Gastroesophageal sphincter (tissue), 3 donors: Measurements from ENCODE around the gene PDE1A.

ENCODE experiments used
- EP300 ChIP-seq: sonication (generic); formaldehyde crosslinking; IDR thresholded peaks from one replicate; pipeline ENCODE4 v1.6.1; 2017; ENCODE audit warnings: antibody characterized with exemption, mild to moderate bottlenecking
- POLR2A ChIP-seq, 2 donors: fragments of 450-650 bp; IDR thresholded peaks; one replicate each; pipeline ENCODE4 v1.6.1; 2017; ENCODE audit warnings: antibody characterized with exemption in 2 of 2, mild to moderate bottlenecking in 2 of 2, moderate library complexity in 1 of 2
- POLR2AphosphoS5 ChIP-seq: sonication (generic); formaldehyde crosslinking; IDR thresholded peaks from one replicate; pipeline ENCODE4 v1.6.1; 2017; ENCODE audit warnings: antibody characterized with exemption
- TF ChIP-seq, protein P1 (sequence below), 4 experiments: fragments of 200-600 bp in 2 of 4; fragments of 450-650 bp in 2 of 4; sonication (generic) in 1 of 4; IDR thresholded peaks; one replicate each; pipeline ENCODE4 v1.5.1; 2017 to 2019; ENCODE audit warnings: antibody characterized with exemption in 4 of 4, mild to moderate bottlenecking in 2 of 4, moderate library complexity in 2 of 4

DNA sequence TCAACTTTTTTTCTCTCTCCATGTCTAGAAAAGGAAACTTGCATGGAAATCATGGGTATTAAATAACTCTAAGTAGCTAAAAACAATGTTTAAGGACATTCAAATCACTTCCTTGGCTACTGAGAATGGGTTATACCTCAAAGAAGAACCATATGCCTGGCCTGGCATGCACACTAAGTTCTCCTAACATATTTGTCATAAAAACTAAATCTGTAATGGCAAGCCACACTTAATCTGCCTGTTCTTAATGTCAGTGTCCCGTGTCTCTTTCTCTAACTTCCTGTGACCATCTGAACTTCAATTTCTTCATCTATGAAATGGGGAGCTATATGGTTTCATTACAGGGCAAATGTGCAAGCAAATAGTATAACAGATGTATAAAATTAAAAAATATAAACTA lies 11.1 kb downstream of the PDE1A start:
- TF ChIP-seq, protein P1, sequence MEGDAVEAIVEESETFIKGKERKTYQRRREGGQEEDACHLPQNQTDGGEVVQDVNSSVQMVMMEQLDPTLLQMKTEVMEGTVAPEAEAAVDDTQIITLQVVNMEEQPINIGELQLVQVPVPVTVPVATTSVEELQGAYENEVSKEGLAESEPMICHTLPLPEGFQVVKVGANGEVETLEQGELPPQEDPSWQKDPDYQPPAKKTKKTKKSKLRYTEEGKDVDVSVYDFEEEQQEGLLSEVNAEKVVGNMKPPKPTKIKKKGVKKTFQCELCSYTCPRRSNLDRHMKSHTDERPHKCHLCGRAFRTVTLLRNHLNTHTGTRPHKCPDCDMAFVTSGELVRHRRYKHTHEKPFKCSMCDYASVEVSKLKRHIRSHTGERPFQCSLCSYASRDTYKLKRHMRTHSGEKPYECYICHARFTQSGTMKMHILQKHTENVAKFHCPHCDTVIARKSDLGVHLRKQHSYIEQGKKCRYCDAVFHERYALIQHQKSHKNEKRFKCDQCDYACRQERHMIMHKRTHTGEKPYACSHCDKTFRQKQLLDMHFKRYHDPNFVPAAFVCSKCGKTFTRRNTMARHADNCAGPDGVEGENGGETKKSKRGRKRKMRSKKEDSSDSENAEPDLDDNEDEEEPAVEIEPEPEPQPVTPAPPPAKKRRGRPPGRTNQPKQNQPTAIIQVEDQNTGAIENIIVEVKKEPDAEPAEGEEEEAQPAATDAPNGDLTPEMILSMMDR (IDR thresholded peaks at IDR 0.05): no peak
- TF ChIP-seq POLR2A (IDR thresholded peaks at IDR 0.05) (no peak), EP300 (no peak), POLR2AphosphoS5 (no peak)
